Testis (tissue), 2 donors: ENCODE measurements around the gene FBXO41.

Experiments used
- CTCF ChIP-seq, 3 experiments: fragments of 450-650 bp in 2 of 3; fragments of 200-600 bp in 1 of 3; sonication (generic) in 1 of 3; IDR thresholded peaks; one replicate each; pipeline ENCODE4 v1.5.1; 2016 to 2019; ENCODE audit warnings: antibody characterized with exemption in 3 of 3, mild to moderate bottlenecking in 2 of 3, moderate library complexity in 1 of 3
- POLR2A ChIP-seq: fragments of 450-650 bp; IDR thresholded peaks from one replicate; pipeline ENCODE4 v1.6.1; 2017; ENCODE audit warnings: antibody characterized with exemption, mild to moderate bottlenecking, moderate library complexity

GRCh38 chr2:73307720-73308119 is 23.4 kb upstream of the FBXO41 start:
- no peak for TF ChIP-seq CTCF (IDR thresholded peaks at IDR 0.05)
- TF ChIP-seq POLR2A: no peak
